HG03432 (cell line): Measurements from ENCODE around the gene ZNF66.
"Not testable (repeated sequence)": the region's sequence is repeated elsewhere in the genome, so short reads cannot be mapped to it uniquely, and the experiment has no call there.

ENCODE experiments used
- ATAC-seq: cut with Tn5 transposase; IDR thresholded peaks from one replicate; pipeline ENCODE4 v1.9.1; 2021; ENCODE audit warnings: mild to moderate bottlenecking, moderate library complexity; ENCODE audit not compliant: unreplicated experiment

ZNF66 gene

DNA sequence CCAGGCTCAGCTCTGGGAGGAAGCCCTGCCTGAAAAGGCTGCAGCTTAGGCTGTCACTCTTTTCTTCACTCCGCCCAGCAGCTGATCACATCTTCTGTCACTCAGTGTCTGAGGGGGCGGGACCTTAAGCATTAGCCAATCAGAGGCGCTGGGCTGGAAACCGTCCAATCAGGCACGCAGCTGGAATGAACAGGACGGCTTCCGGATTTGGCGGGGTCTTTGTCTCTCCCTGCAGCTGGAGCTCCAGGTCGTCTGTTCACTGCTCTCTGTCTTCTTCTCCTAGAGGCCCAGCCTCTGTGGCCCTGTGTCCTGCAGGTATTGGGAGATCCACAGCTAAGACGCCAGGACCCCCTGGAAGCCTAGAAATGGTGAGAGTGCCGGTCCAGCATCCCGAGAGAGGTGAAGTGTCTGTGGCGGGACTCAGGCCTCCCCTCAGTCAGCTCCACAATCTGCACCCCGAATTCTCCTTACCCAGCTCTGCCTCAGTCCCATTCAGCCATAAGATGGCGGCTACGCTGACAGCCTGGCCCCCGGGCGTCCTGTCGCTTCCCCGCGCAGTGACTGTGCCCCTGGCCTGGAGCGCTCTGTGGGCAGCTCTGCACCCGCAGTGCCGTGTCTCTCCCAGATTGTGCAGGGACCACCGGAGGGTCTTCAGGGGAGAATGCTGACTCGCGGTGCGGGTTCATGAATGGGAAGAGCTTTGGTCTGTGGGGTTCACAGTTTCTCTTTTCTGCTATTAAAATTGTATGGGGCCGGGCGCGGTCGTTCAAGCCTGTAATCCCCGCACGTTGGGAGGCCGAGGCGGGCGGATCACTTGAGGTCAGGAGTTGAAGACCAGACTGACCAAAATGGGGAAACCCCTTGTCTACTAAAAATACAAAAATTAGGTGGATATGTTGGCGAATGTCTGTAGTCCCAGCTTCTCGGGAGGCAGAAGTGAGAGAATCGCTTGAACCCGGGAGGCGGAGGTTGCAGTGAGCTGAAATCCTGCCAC is at the start of gene ZNF66:
Gene ZNF66, plus strand, starts transcription at position 222 of the 994 bp plus-strand sequence. Its CDS starts 144 bp downstream, at position 366.
- peak; percentile 98 for ATAC-seq

DNA sequence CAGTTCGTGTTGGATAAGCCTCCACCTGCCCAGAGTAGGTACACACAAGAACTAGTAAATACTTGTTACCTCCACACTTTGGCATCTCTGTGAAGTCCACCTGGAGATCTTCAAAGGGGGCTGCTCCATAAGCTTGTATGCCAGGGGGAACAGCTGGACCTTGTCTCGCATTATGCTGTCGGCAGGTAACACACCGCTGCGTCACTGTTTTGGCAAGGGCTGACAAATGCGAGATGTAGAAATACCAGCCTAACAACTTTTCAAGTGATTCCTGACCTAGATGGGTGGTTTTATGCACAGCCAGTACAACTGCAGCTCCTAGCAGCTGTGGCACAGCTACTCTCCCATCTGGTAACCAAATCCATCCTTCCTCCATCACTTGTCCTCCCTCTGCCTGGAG is 25.9 kb upstream of the ZNF66 start:
- not testable (repeated sequence) for ATAC-seq

DNA sequence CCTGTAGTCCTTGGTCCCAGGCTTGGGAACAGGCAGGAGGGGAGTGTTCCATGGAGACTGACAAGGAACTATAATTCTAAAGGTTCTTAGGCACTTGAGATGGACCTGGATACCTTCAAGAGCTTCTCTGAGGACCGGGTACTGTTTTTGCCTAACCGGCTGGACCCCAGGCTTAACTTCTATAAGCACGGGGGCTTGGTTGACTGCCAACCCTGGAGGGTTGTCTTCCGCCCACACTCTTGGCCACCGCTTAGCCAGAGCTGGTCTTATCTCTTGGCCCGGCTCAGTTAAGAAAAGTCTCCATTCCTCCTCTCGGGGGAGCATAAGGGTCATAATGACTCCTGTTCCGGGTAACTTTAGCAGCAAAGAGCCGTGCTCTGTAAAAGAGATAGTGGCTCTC is 23.8 kb upstream of the ZNF66 start:
- not testable (repeated sequence) for ATAC-seq

DNA sequence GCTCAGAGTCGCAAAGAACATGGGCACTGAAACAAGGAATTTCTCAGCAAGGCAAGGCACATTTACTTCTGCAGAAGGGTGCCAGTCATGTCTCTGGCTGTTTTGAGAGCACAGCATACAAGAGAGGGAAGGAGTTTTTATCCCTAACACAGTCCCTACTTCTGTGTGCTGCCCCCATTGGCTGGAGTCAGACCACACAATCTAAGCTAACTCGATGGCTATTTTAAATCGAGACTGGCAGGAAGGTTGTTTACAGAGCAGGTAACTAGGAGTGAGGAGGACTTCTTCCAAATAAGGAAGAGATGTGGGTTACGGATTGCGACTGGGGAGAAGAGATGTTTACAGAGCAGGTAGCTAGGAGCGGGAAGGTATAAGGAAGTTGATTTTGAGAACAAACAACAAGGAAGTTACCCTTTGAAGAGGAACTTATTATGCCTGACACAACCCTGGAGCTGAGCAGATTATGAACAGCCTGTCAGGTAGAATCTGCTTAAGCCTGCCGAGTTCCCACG is 6.8 kb upstream of the ZNF66 start:
- ATAC-seq = not testable (repeated sequence)

DNA sequence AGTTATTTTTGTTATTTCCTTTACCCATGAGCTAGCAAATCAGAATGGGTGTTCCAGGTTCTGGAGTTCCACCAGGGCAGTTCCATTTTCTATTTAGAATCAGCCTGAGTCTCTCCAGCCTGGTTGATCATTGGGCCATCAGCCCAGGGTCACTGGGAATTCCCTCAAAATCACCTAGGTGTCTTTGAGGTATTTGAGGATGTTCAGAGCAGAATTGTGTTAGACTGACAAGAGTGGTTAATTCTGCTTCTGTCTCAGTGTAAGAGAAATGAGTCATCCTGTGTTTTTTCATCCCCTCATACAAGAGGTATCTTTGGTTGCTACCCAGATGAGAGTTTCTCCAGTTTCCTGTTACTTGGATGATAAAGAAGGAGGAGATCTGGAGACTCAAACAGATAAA is 11.7 kb downstream of the ZNF66 start:
- ATAC-seq = no peak

DNA sequence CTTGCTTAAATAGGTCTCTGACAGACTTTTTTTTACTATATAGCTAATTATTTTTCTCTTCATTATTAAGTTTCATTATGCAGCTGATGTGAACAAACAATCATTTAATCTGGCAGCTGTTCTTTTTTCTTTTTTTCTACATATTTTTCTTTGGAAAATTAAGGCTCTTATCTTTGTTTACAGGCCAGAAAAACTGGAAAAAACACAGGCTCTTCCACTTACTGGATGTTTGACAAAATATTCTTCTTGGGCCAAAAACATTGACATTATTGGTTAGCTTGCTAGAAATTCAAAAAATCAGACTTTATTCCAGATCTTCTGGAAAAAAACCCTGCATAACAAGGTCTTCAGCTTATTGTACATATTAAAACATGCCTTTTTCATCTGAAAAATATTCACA is 15.7 kb downstream of the ZNF66 start:
- ATAC-seq = no peak

DNA sequence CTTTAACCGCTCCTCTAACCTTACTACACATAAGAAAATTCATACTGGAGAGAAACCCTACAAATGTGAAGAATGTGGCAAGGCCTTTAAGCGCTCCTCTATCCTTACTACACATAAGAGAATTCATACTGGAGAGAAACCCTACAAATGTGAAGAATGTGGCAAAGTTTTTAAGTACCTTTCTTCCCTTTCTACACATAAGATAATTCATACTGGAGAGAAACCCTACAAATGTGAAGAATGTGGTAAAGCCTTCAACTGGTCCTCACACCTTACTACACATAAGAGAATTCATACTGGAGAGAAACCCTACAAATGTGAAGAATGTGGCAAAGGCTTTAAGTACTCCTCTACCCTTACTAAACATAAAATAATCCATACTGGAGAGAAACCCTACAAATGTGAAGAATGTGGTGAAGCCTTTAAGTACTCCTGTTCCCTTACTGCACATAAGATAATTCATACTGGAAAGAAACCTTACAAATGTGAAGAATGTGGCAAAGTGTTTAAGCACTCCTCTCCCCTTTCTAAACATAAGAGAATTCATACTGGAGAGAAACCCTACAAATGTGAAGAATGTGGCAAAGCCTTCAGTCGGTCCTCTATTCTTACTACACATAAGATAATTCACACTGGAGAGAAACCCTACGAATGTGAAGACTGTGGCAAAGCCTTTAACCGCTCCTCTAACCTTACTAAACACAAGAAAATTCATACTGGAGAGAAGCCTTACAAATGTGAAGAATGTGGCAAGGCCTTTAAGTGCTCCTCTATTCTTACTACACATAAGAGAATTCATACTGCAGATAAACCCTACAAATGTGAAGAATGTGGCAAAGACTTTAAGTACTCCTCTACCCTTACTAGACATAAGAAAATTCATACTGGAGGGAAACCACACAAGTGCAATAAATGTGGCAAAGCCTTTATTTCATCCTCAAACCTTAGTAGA is 30.5 kb downstream of the ZNF66 start:
- ATAC-seq = not testable (repeated sequence)

DNA sequence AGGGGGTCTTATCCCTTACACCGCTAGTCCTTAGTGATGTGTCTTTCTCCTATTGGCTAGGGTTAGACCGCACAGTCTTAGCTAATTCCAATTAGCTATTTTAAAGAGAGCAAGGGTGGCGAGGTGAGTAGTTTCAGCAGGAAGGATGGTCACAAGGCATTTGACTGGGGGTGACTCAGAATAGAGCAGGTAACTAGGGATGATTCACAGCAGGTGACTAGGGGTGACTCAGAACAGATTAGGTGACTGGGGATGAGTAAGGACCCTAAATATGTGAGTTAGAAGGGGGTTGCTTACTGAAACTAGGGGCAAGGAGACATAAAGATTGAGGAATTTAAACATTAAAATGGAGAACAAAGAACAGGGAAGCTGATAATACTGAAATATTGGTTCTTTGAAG is 64.3 kb downstream of the ZNF66 start:
- ATAC-seq = no peak
